GM18907 (cell line): ENCODE results near the gene BCAS3.

ENCODE experiments used
- ATAC-seq: cut with Tn5 transposase; IDR thresholded peaks from one replicate; pipeline ENCODE4 v1.9.1; 2021; ENCODE audit warnings: mild to moderate bottlenecking, moderate library complexity; ENCODE audit not compliant: unreplicated experiment

The BCAS3 gene

DNA sequence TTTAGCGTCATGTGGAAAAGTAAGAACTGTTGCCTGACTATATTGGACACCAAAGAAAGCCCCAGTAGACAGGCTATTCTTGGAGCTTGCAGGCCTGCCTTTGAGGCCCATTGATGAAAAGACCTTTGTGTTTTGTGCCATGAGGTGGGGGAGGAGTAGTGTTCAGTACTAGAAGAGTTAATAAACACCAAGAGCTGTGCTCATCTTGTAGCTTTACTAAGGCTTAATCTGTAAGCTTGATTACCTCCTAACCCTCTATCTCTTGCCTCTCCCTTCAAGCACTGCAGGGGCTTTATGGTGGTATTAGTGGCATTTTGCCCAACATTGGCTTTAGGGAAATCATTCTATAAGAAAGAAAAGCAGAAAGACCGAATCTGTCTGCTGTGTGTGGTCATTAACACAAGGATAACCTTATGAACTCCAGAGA, 501.7 kb downstream of the BCAS3 start:
- no peak for ATAC-seq

DNA sequence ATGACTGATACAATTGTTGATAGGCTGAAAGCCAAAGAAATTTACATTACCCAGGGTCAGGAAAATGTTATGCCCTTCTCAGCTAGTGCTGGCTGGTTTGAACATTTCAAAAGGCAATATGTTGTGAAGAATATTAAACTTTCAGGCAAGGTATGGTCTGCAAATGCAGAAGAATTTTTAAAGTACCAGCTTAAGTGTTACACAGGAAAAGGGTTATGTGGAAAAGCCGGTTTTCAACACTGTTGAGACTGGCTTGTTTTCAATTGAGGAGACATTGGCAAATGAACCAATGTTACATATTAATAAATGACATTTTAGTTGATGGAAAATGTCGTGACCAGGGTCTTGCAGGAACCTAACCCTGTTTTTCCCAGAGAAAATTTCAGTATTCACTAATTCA, 506.1 kb downstream of the BCAS3 start:
- ATAC-seq = no peak

DNA sequence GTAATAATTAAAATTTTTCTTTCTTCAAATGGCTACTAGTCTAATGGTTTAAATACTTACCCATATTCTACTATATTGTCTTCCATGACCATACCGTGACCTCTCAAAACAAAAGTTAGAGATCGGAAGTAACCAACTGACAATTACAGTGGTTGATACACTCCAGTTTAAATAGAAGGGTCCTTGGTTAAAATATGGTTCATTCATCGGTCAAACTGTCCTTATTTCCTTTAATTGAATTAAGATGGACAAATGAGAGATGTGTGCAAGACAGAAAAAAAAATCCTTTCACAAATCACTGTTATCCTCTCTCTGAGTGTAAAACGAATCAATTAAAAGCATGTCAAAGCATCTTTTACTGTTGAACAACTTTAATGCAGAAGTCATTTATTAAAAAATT, 507.7 kb downstream of the BCAS3 start:
- no peak for ATAC-seq

DNA sequence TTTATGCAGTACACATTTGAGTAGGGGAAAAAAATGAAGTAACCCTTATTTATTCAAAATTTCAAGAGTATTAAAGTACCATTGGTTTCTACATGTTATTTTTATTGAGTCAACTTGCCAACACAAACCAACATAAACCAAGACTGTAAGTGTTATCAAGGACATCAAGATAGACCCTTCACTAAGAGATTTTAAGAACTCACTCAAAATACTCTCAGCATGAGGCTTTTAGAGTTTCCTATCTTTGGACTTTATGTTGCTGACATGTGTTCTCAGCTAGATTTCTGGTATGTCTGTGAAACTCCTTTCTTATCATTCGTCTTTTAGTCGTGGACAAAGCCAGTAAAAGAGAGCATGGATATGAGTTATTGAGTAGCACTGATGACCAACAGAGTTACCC, 509.4 kb downstream of the BCAS3 start:
- ATAC-seq = no peak

DNA sequence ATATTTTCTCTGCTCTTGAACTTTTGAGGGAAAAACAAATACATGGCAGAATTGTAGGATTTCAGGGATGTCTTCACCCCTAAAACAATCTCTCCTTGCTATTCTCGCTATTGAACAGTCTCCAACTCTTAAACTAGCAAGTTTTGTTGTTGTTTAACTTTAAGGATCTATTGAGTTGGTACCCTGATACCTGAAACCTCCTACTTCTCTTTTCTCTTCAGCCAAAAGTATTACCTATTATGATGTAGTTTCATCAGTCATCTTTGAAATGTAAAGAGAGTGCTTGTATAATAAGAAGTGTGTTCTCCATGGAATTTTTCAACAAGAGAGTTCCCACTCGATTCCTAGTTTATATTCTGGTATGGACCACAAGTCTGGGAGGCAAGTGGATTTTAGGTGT, 510.4 kb downstream of the BCAS3 start:
- ATAC-seq = no peak

DNA sequence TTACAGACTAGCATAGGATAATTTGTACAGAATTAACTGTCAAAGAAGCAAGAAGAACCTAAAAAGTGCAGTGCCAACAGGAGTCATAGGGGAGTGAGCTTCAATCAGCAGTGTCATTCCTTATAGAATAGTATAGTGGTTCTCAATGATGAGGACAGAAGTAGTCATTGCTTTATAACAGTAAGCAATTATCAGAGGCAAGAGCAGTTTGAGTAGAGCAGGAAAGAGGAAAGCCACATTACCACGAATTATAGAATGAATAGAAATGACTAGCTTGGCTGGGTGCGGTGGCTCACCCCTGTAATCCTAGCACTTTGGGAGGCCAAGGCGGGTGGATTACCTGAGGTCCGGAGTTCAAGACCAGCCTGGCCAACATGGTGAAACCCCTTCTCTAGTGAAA, 512.3 kb downstream of the BCAS3 start:
- no peak for ATAC-seq

DNA sequence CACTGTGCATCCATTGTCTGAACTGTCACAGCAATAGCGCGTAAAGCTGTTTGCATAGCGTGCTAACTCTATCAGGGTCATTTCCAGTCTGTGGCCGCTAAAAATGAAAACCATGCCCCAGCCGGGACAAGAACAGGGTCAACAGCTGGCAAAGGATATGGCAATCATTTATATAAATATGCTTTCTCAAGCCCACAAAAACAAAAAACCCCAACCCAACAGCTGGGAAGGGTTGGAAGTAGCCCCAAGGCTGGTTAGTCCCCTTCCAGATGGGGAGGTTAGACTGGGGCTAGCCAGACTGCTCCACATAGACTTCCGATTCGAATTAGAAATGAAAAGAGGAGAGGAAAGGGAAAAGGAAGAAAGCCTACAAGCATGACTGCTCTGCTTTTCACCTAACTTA, 518.7 kb downstream of the BCAS3 start:
- no peak for ATAC-seq

DNA sequence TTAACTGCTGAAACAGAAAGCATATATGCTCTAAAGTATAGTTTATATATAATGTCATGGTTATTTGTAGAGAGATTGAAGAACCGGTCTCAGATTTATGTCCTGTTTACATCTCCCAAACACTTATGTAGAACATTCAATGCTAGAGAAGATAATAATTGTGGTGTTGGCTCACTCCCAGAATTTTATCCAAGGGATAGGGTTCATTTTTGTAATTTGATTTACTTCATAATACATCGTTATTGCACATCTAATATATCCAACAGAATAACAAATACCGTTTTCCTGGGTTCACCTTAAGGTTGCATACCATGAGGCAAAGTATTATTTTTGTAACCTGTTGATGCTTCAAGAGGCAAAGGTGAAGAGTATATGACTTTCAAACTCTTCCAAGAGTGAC, 519.1 kb downstream of the BCAS3 start:
- ATAC-seq = no peak

DNA sequence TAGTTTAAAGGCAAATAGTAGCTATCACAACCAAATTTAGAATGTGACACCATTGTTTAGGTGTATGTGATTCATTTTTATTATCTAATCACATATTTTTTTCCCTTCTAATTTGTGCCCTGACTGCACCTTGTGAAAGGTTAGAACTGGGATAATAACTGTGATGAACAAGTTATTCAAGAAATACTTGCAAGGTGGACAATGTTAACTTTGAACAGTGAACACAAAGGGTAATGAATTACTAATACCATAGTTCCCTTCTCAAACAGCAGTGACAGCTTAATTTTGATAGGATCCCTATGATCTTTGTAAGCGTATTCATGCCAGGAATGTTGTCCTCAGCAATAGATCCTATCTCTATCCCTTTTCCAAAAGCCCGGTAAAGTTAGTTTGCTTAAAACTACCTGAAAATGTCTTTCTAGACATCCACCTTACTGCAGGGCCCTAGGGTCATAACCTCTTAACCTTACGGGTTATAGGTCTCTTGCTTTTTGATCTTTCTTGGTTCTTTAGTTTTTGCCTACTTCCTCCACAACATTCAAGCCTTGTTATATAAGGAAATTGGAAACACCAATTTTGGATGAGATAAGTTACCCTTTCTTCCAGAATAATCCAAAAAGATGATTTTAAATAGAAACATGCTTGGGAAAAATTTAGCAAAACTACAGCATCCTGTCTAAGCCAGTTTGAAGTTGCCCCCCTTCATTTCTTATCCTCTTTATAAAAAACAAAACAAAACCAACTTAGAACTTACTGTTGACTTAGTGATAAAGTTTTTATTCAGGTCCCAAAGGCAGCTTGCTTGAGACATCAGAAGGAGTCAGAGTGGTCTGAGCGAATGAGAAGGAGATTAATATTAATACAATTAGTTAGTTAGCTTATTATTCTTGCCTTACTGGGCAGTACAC, 522.0 kb downstream of the BCAS3 start:
- no peak for ATAC-seq

DNA sequence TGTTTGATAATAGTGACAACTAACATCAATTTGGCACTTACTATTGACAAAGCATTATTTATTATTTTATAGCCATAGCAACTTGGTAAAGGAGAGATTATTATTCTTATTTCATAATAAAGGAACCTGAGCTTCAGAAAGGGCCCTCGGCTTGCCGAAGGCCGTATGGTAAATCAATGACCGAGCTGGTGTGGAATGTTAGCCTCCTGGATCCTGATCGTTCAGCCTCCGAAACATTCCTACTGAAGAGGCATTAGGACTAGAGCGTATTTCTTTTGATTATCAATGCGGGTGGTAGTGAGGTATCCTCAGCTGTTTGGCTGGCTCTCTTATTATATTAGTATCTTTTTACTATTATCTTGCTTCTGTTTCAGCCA, 522.7 kb downstream of the BCAS3 start:
- no peak for ATAC-seq

DNA sequence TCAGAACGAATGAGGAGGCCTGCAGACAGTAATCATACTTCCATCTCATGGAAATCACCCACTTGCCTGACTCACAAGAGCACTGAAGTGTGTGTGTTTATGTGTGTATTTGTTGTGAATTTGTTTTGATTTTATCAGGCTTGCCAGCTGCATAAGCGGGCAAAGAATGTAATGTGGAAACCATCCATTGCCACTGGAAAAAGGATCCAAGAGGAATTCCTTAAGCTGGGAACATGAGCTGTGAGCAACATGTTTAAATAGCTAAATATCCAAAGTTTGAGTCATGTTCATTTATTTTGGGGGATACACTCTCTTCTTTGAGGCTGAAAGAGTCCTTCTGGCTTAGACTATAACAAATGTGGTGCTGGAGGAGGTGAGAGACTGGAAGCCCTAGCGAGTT, 523.6 kb downstream of the BCAS3 start:
- ATAC-seq = no peak

DNA sequence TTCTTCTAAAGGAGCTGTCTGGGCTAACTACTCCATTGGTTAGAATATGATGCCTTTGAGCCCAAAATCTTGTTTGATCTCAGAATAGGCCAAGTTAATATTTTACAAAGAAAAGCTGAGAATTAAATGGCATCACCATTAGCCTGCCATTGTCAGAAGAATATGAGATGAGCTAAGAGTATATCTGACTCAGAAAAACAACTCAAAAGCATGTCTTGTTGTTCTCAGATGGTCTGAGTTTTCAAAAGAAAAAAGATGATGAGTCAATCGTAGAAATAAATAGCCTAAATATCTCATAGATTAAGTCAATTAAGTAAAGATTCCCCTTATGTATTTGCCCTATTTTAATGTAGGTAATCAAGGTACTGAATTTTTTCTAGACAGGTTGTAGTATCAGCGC, 524.9 kb downstream of the BCAS3 start:
- ATAC-seq = no peak

DNA sequence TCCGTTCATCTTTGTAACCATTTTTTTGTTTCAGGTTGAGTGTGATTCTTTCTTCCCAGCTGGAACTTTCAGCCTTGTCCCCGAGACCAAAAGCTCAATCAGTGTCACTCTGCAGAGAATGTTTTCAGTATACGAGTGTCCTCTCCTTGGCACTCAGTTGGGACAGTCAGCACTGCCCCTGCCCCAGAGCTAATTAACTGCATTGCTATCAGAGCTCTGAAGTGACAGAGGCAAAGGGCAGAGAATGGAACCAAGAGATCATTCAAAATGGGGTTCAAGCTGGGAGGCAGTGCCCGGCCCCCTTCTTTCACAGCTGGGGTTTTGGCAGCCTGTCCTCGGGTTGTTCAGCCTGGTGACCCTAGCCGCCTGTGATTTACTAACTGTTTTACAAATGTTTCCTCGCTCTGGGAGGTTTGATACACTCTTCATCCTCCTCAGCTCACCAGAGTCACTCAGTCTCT, 526.0 kb downstream of the BCAS3 start:
- no peak for ATAC-seq

DNA sequence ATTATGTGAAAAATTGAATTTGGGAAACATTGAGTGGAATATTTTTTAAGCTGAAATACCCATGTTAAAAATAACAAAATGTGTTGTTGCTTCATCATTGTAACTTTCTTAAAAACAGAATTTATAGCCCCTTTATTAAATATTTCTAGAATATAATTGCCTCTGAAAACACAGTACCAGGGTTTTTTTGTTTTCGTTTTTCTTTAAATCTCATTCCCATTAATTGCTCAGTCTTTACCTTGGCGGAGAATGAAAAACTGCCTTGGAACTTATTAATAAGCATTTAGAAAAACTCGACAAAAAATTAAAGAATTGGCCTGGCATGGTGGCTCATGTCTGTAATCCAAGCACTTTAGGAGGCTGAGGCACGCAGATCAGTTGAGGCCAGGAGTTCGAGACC, 526.8 kb downstream of the BCAS3 start:
- ATAC-seq = no peak

DNA sequence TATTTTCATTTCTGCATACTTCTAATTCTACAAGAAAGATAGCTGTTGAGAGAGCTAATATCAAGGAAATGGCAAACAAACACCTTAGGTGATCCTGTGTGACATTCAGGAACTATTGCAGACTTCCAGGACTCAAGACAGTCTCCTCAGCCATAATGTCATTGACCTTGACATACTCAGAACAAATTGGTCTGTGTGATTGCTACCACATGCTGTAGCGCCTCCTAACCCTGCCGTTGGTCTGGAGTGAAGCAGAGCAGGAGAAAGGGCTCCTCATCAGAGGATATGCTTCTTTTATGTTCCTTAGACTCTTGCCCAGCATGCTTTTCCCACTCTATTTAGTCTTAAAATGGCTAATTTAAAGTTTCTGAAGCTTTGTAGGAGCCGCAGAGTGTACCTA, 527.8 kb downstream of the BCAS3 start:
- ATAC-seq = no peak

DNA sequence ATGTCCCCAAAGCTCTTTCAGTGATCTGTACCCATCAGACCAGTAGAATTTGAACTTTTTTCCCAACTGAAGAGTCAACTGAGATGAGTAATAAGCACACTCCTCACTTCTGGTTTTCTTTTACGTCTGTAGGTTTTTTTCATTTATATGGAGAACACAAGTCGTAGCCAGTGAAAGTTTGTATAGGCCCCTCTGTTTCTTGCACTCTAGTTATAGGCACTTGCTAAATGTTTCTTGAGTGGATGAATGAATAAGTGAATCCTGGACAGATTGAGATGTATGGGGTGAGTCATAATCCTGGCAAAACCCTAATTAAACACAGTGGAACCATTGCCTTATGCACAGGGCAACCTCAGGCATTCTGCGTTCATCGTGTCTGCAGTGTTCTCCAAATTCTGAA, 528.3 kb downstream of the BCAS3 start:
- no peak for ATAC-seq

DNA sequence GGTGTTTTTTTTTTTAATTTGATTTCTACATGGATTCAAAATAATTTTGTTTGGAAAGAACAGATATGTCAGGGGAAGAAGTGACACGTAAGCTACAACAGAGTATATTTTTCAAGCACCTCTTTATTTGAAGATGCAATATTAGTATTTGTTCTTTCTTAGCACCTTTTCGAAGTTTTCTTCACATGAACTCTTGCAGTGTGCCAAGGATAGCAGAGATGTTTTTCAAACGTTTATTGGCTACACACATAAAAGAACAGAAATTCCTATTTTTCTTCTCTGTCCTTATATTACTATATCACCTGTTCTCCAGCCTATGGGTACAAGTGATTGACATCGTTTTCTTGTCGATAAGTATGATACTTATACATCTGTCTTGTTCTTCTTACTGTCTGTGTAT, 529.3 kb downstream of the BCAS3 start:
- no peak for ATAC-seq

DNA sequence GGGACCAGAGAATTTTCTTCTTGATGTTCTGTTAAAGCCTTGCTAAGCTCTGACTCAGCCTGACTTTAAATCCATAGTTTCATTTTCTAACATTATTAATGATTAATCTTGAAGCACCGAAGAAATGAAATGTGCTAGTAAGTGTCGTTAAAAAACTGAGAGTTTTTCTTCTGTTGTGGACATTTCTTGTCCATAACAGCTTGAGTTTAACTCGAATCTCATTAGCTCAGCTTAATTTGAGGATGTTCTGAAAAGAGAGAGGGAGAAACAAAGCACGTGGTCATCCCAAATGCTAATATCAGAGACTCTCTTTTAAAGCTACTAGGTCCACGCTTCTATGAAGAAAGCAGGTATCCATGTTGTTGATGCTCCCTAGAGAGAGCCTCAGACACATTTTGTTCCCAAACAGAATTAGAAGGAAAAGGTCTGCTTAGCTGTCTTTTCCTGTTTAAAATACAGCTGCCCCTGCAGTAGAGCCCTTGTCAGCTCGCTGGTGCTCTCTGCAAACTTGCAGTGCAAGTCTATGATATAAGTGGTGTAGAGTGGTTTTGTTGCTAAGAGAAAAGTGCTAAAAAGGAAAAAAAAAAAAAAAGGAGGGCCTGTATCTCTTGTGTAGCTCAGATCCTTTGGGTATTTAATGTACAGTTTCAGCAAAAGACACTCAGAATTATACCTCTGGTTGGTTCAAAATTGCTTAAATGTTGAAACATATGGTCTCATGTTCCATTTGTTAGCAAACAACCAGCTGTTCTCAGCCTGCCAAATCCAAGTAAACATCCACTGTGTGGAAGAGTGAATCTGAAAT, 530.9 kb downstream of the BCAS3 start:
- no peak for ATAC-seq

DNA sequence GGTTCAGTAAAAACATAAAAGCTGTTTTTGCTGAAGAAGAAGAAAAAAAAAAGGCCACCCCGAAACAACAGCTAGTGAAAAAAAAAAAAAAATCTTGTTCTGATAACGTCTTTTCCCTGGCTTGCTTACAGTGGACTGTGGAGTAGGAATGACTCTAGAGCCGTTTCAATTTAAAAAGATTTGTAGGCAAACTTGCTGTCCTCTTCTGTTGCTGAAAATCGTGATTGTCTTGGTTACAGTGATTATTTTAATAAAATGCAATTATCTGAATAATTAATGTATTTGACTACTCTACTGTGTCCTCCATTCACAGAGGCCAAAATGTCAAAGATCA, 531.4 kb downstream of the BCAS3 start:
- no peak for ATAC-seq

DNA sequence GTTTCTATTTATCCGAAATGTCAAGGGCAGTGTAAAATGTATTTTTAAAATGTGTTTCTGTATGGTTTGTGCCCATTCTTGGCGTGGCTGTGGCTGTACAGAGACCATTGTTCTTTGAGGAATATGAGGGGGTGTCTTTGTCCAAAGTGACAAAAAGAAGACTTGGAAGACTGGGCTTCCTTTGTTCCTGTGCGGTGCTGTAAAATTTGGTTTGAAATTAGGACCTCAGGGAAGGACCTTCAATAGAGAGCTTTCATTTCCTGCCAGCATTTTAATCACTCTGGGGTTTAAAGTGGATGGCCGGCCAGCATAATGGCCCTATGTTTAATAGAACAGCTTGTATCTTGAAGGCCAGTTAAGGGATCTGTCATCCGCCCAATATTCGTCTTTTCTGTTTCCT, 531.9 kb downstream of the BCAS3 start:
- no peak for ATAC-seq

DNA sequence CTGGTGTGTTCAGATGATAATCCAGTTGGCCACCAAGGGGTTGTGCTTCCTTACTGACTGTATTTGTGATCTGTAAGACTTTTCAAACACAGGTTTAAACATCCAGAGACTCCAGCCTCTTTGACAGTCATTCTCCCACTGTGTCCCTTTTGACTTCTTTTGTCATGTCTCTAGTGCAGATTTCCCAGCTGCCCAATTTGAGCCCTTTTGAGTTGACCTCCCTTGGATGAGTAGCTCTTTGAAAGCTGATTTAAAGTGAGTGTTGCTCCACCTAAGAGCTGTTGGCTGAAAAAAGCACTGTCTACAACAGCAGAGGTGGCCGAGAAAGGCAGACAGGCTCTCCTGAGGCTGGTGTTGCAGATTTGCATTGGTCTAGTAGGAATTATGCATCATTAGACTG, 533.6 kb downstream of the BCAS3 start:
- ATAC-seq = no peak

DNA sequence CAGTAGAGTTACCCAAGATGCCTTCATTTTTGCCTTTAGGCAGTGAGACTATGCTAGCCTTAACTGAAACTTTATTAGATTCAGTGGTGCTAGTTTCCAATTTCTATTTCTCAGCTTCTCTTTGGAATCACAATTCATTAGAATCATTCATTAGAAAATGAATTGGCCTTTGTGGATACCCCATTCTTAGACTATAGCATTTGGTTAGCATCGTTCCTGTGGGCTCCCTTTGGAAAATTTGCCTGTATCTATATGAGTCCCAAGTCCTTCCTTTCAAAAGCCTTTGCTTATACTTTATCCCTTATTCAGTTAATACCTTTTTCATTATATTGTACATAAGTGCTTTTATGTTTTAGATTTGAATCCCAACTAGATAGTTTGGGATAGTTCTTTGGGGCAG, 535.0 kb downstream of the BCAS3 start:
- no peak for ATAC-seq
